DMS53 (cell line): ENCODE data around the gene SEMA7A.
A peak's percentile ranks its signal among the peaks of the same experiment; 100 is the strongest.

Source experiments
- DNase-seq: peaks from one replicate; lab custom pipeline; 2025; lab: John Stamatoyannopoulos, UW

Gene SEMA7A

GRCh38 chr15:74415966-74416916 lies 17.5 kb downstream of the SEMA7A start:
- no peak for DNase-seq

GRCh38 chr15:74414603-74415338 lies 19.0 kb downstream of the SEMA7A start:
- DNase-seq, result no peak

GRCh38 chr15:74414081-74414580 lies 19.6 kb downstream of the SEMA7A start:
- peak; percentile 20 for DNase-seq

- no peak for DNase-seq
Observed at GRCh38 chr15:74413350-74414080, 20.2 kb downstream of the SEMA7A start.

GRCh38 chr15:74412159-74412558 lies 21.6 kb downstream of the SEMA7A start:
- DNase-seq, result no peak

GRCh38 chr15:74411686-74412085 lies 22.1 kb downstream of the SEMA7A start:
- DNase-seq, result no peak

GRCh38 chr15:74410502-74410901 lies 23.3 kb downstream of the SEMA7A start:
- DNase-seq, result no peak

GRCh38 chr15:74409225-74409624 lies 24.5 kb downstream of the SEMA7A start:
- no peak for DNase-seq

- DNase-seq, result no peak
Observed at GRCh38 chr15:74408815-74409214, 24.9 kb downstream of the SEMA7A start.

GRCh38 chr15:74408385-74408784 lies 25.4 kb downstream of the SEMA7A start:
- no peak for DNase-seq

GRCh38 chr15:74406992-74407705 lies 26.6 kb downstream of the SEMA7A start:
- peak; percentile 26 for DNase-seq

GRCh38 chr15:74406517-74406916 lies 27.2 kb downstream of the SEMA7A start:
- DNase-seq, result no peak

- no peak for DNase-seq
Observed at GRCh38 chr15:74405823-74406222, 27.9 kb downstream of the SEMA7A start.

- DNase-seq, result no peak
Observed at GRCh38 chr15:74403991-74404563, 29.7 kb downstream of the SEMA7A start.

GRCh38 chr15:74403588-74403919 lies 30.2 kb downstream of the SEMA7A start:
- DNase-seq, result no peak

GRCh38 chr15:74402873-74403587 lies 30.7 kb downstream of the SEMA7A start:
- peak; percentile 43 for DNase-seq

- no peak for DNase-seq
Observed at GRCh38 chr15:74402337-74402841, 31.4 kb downstream of the SEMA7A start.

GRCh38 chr15:74400915-74401757 lies 32.6 kb downstream of the SEMA7A start:
- DNase-seq, result no peak

- no peak for DNase-seq
Observed at GRCh38 chr15:74400313-74400860, 33.4 kb downstream of the SEMA7A start.
